HCT116 (cell line): ENCODE data around the gene BEX4. TPM values are rescaled to one million over a fixed set of nuclear protein-coding genes. Genes with fewer than 3 reads are reported as not detected.

Experiments
- CBX3 ChIP-seq: IDR thresholded peaks from 2 replicates; pipeline ENCODE4 v1.6.1; 2012; ENCODE audit warnings: low read depth
- CTCF ChIP-seq, 3 experiments: fragments of 200-600 bp in 1 of 3; sonication (generic) in 1 of 3; IDR thresholded peaks in 2 of 3; conservative IDR thresholded peaks in 1 of 3; 2 replicates each; pipeline ENCODE4 v1.5.1; 2012 to 2017; ENCODE audit warnings: low read depth in 2 of 3, low read length in 2 of 3, antibody characterized with exemption in 1 of 3, borderline replicate concordance in 1 of 3, control low read depth in 1 of 3, mild to moderate bottlenecking in 1 of 3, mixed read lengths in 1 of 3, mixed run types in 1 of 3, moderate library complexity in 1 of 3; ENCODE audit not compliant: insufficient read depth in 1 of 3
- EGR1 ChIP-seq: IDR thresholded peaks from 2 replicates; pipeline ENCODE4 v1.6.1; 2012; ENCODE audit warnings: low read depth
- EZH2 ChIP-seq: fragments of 200-600 bp; sonication (generic); IDR thresholded peaks from 2 replicates; pipeline ENCODE4 v1.6.1; 2017; ENCODE audit warnings: antibody characterized with exemption, mixed run types
- FOSL1 ChIP-seq: IDR thresholded peaks from 2 replicates; pipeline ENCODE4 v1.6.1; 2012; ENCODE audit warnings: low read depth
- REST ChIP-seq: IDR thresholded peaks from 2 replicates; pipeline ENCODE4 v1.6.1; 2012; ENCODE audit warnings: low read depth
- SIN3A ChIP-seq: IDR thresholded peaks from 2 replicates; pipeline ENCODE4 v1.6.1; 2012; ENCODE audit warnings: low read depth
- SP1 ChIP-seq: IDR thresholded peaks from 2 replicates; pipeline ENCODE4 v1.6.1; 2012; ENCODE audit warnings: low read depth
- TCF7L2 ChIP-seq: IDR thresholded peaks from 2 replicates; pipeline ENCODE4 v1.7.0; 2011; ENCODE audit warnings: borderline replicate concordance, inconsistent platforms; ENCODE audit not compliant: insufficient read depth, insufficient read length; ENCODE audit errors: extremely low read depth
- YY1 ChIP-seq: IDR thresholded peaks from 2 replicates; pipeline ENCODE4 v1.6.1; 2011; ENCODE audit warnings: low read length, low read depth, moderate library complexity, mild to moderate bottlenecking; ENCODE audit not compliant: insufficient replicate concordance; ENCODE audit errors: extremely low read depth
- ZFX ChIP-seq: fragments of 450-650 bp; IDR thresholded peaks from 2 replicates; pipeline ENCODE4 v1.6.1; 2017
- ZNF274 ChIP-seq: fragments of 200-500 bp; sonication (Bioruptor generic); IDR thresholded peaks from 2 replicates; pipeline ENCODE4 v1.6.1; 2014; ENCODE audit warnings: mild to moderate bottlenecking, low read depth, low read length, inconsistent platforms
- total RNA-seq: library from RNA; stranded (reverse); gene quantifications from one replicate; pipeline ENCODE4 v1.2.1, GENCODE V29; 2021; ENCODE audit not compliant: unreplicated experiment

The BEX4 gene
- total RNA-seq, 1 experiment from 2014 or later, result 0.91 TPM

- TF ChIP-seq CTCF (IDR thresholded peaks at IDR 0.05 in 2 of 3, conservative IDR thresholded peaks at IDR 0.05 in 1 of 3; ENCODE audit: borderline replicate concordance in 1 of 3, insufficient read depth in 1 of 3, low read depth in 2 of 3, low read length in 2 of 3), result no peak
- no peak for TF ChIP-seq REST
- no peak for TF ChIP-seq ZFX
- no peak for TF ChIP-seq TCF7L2
- no peak for TF ChIP-seq ZNF274
- TF ChIP-seq YY1, result no peak
- TF ChIP-seq SP1, result no peak
- TF ChIP-seq EGR1, result no peak
- TF ChIP-seq EZH2, result no peak
- TF ChIP-seq FOSL1, result no peak
- TF ChIP-seq CBX3, result no peak
- no peak for TF ChIP-seq SIN3A
Observed at GRCh38 chrX:103177556-103177955, 37.4 kb upstream of the BEX4 start (continued).
